BJ (cell line): ENCODE data around the gene PALS2. TPM values are rescaled to one million over a fixed set of nuclear protein-coding genes. Genes with fewer than 3 reads are reported as not detected.

Experiments
- CTCF ChIA-PET: fragments of 350-600 bp; formaldehyde crosslinking; extraction: SDS; loops from one replicate; lab custom pipeline; 2021; ENCODE audit warnings: antibody characterized with exemption, inconsistent platforms; lab: Yijun Ruan, JAX
- POLR2A ChIA-PET: fragments of 300-600 bp; sonication (Branson Sonifier 250); formaldehyde crosslinking; extraction: SDS; loops from one replicate; lab custom pipeline; 2021; ENCODE audit warnings: antibody characterized with exemption; lab: Charles Lee
- DNase-seq: peaks from one replicate; pipeline ENCODE4 v3.0.0-alpha.2; 2011; ENCODE audit warnings: low read depth
- H3K27me3 ChIP-seq: 2 replicates; pipeline ENCODE4 v1.6.0; 2011; ENCODE audit warnings: low read length; ENCODE audit not compliant: control insufficient read depth, insufficient read depth
- H3K36me3 ChIP-seq: 2 replicates; pipeline ENCODE4 v1.5.1; 2011; ENCODE audit warnings: low read length; ENCODE audit not compliant: control insufficient read depth, insufficient read depth
- H3K4me3 ChIP-seq: 2 replicates; pipeline ENCODE4 v1.5.1; 2011; ENCODE audit warnings: low read depth, mild to moderate bottlenecking, control low read depth, low read length
- CTCF ChIP-seq: IDR thresholded peaks from 2 replicates; pipeline ENCODE4 v1.5.1; 2011; ENCODE audit warnings: low read depth, mild to moderate bottlenecking, control low read depth, inconsistent platforms, low read length, moderate library complexity; ENCODE audit not compliant: insufficient read depth
- polyA plus RNA-seq: library from polyadenylated mRNA; depleted of rRNA; stranded (reverse); fragments of >200 nt; gene quantifications from 2 replicates; pipeline ENCODE4 v1.2.3, GENCODE V29; 2011; rRNA removed
- small RNA-seq: library from RNA; depleted of rRNA; stranded (forward); fragments of <200 nt; gene quantifications from one replicate; pipeline ENCODE3, GENCODE V24; 2012; ENCODE audit warnings: low replicate concordance, low read depth; ENCODE audit not compliant: insufficient read length

The PALS2 gene
- polyA plus RNA-seq, 1 experiment = 2.7 TPM

- POLR2A ChIA-PET = no interaction called here
- CTCF ChIA-PET = no interaction called here
These were observed 46.7 kb downstream of the PALS2 start for GRCh38 chr7:24619978-24620377.

GRCh38 chr7:24622646-24623182 lies 49.5 kb downstream of the PALS2 start:
- no peak for DNase-seq
- Histone ChIP-seq H3K27me3 (no peaks in the 10 kb centered on the region), H3K4me3 (no peak overlapping the region), H3K36me3 (no peaks in the 10 kb centered on the region)
- ChIA-PET POLR2A (no interaction called here), CTCF (no interaction called here)
- no peak for TF ChIP-seq CTCF

More at GRCh38 chr7:24619978-24620377, 46.7 kb downstream of the PALS2 start:
- no peak for TF ChIP-seq CTCF
- DNase-seq = no peak
- H3K36me3 ChIP-seq = no peaks in the 10 kb centered on the region
- no peak overlapping the region for H3K4me3 ChIP-seq
- H3K27me3 ChIP-seq = no peaks in the 10 kb centered on the region

Small RNAs within 50 kb of the gene (small RNA-seq; reads per million reads assigned to genes)
- gene RNU6-1103P (not detected), gene SUMO2P14 (not detected)

Other genes starting within 250 kb of the PALS2 start
- gene GSDME, start 184.0 kb downstream of the PALS2 start, polyA plus RNA-seq = 44.3 and 47.2 TPM in 2 replicates